Measurements from ENCODE around the gene BICRA. TPM values are rescaled to one million over a fixed set of nuclear protein-coding genes. Genes with fewer than 3 reads are reported as not detected.
"Not testable (repeated sequence)": the region's sequence is repeated elsewhere in the genome, so short reads cannot be mapped to it uniquely, and the experiment has no call there.

The BICRA gene
- 10 to 100 TPM; 10.3 to 12.2 TPM for total RNA-seq

- Mint-ChIP-seq H3K36me3 (ENCODE audit: low read depth) (no peaks in the 10 kb centered on the region), H3K4me3 (peak within 1 kb of the TSS; percentile 80), H3K9me3 (no peaks in the 10 kb centered on the region), H3K4me1 (peaks cover 9% of the 10 kb centered on the region), H3K27ac (peak within 1 kb of the TSS; percentile 87), H3K27me3 (no peaks in the 10 kb centered on the region)
- ATAC-seq (replicated peaks) = peak; percentile 59
Observed at GRCh38 chr19:47608969-47609905, at the start of gene BICRA. TSS of gene BICRA (plus strand) at chr19:47609134. CDS start at chr19:47673575, 64,441 bp downstream.

GRCh38 chr19:47560999-47561398 is 47.9 kb upstream of the BICRA start:
- no peaks in the 10 kb centered on the region for H3K36me3 Mint-ChIP-seq (ENCODE audit: low read depth)
- no peak overlapping the region for H3K4me3 Mint-ChIP-seq
- no peaks in the 10 kb centered on the region for H3K4me1 Mint-ChIP-seq
- no peaks in the 10 kb centered on the region for H3K9me3 Mint-ChIP-seq
- no peak overlapping the region for H3K27ac Mint-ChIP-seq
- no peaks in the 10 kb centered on the region for H3K27me3 Mint-ChIP-seq
- no peak for ATAC-seq (replicated peaks)

DNA sequence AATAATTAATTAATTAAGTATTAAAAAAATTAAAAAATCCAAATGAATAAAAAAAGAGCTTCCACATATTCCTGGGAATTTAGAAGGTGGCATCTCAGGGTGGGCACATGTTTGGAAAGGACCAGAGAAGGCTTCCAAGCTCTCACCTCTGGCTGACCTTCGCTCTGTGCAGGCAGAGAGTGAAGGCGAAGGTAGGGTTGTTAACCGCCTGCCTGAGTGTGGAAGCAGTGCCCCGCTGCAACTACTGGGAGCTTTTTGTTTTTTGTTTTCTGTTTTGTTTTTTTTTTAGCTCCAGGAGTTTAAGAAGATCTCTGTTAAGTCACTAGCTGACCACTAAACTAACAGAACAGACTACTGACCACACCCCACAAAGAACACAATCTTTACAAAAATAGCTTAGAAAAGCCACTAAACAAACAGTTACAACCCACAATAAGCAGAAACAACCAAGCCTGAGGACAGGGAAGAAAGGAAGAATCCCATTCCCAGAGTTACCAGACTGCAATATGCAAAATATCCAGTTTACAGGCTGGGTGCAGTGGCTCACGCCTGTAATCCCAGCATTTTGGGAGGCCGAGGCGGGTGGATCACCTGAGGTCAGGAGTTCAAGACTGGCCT is 47.4 kb upstream of the BICRA start:
- no peak overlapping the region for H3K27ac Mint-ChIP-seq
- no peak for ATAC-seq (replicated peaks)
- no peaks in the 10 kb centered on the region for H3K27me3 Mint-ChIP-seq
- no peaks in the 10 kb centered on the region for H3K9me3 Mint-ChIP-seq
- H3K4me3 Mint-ChIP-seq = no peak overlapping the region
- H3K36me3 Mint-ChIP-seq (ENCODE audit: low read depth) = no peaks in the 10 kb centered on the region
- no peaks in the 10 kb centered on the region for H3K4me1 Mint-ChIP-seq

DNA sequence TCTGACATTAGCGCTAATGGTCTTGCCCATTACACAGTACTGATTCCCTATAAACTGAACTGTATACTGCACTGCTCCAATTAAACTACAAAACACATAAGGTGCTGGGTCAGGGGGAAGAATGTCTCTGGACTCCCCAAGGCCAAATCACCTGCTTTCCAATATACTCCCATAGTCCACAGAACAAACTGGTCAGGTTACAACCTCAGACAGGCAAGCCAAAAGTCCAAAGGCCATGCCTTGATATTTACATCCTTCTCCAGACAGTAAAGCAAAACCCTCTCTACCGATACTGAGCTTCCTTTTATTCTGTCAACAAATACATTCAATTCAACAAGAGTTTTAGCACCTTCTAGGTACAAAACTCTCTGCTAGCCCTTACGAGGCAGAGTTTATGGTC is 44.9 kb upstream of the BICRA start:
- no peaks in the 10 kb centered on the region for H3K4me1 Mint-ChIP-seq
- ATAC-seq (replicated peaks) = no peak
- H3K9me3 Mint-ChIP-seq = no peaks in the 10 kb centered on the region
- no peak overlapping the region for H3K4me3 Mint-ChIP-seq
- H3K27me3 Mint-ChIP-seq = no peaks in the 10 kb centered on the region
- H3K27ac Mint-ChIP-seq = no peak overlapping the region
- no peaks in the 10 kb centered on the region for H3K36me3 Mint-ChIP-seq (ENCODE audit: low read depth)

DNA sequence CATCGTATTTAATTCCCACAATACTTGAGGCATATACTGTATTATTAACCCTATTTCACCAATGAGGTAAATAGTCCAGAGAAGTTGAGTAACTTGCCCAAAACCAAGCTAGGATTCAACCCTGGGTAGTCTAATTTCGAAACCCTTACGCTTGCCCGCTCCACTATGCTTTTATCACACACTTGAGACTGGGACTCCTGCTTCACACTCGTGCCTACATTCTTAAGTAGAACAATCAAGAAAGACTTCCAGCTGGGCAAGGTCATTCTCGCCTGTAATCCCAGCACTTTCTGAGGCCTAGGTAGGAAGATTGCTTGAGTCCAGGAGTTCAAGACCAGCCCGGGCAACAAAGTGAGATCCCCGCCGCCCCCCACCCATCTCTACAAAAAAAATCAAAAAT is 39.6 kb upstream of the BICRA start:
- Mint-ChIP-seq H3K4me3 (no peak overlapping the region), H3K36me3 (ENCODE audit: low read depth) (no peaks in the 10 kb centered on the region), H3K9me3 (no peaks in the 10 kb centered on the region), H3K27ac (no peak overlapping the region), H3K4me1 (peaks cover 8% of the 10 kb centered on the region), H3K27me3 (no peaks in the 10 kb centered on the region)
- no peak for ATAC-seq (replicated peaks)

GRCh38 chr19:47572635-47573034 is 36.3 kb upstream of the BICRA start:
- peaks cover 15% of the 10 kb centered on the region for H3K4me1 Mint-ChIP-seq
- no peaks in the 10 kb centered on the region for H3K9me3 Mint-ChIP-seq
- H3K27me3 Mint-ChIP-seq = no peaks in the 10 kb centered on the region
- peak overlapping the region; percentile 42 for H3K4me3 Mint-ChIP-seq
- H3K36me3 Mint-ChIP-seq (ENCODE audit: low read depth) = no peaks in the 10 kb centered on the region
- no peak for ATAC-seq (replicated peaks)
- H3K27ac Mint-ChIP-seq = no peak overlapping the region

DNA sequence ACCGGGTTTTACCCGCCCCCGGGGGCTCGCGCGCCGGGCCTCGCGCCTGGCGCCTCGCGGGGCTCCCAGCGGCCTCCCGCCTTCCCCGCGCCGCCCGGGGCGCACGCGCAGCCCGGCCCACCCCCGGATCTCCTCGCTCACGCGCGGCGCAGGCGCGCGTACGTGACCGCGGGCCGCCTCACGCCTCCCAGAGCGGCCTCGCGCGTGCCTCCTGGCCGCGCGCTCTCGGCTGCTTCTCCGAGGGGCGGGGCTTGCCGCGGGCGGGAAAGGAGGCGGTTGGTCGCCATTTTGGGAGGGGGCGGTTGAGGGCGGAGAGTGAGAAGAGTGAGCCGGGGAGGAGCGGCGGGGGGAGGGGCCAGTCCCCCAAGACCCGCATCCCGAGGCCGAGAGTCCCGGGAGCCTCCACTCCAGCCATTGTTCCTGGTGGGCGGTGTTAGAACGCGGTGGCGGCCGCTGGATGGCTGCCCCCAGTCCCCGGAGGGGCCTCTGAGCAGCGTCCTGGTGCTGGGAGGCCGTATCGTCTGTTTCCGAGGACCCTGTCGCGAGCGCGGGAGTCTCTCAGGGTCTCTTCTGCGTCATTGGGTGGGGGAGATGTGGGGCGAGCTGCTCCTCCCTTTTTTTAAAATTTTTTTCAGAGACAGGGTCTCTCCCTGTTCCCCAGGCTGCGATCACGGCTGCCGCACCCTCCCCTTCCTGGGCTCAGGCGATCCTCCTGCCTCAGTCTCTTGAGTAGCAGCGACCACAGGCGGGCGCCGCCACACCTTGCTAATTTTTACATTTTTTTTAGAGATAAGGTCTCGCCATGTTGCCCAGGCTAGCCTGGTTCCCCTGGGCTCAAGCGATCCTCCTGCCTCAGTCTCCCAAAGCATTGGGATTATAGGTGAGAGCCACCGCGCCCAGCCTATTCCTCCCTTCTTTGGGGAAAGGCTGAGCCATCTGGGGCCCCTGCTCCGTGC is 35.6 kb upstream of the BICRA start, which contains the start of gene ZNF541:
ZNF541 (minus strand) TSS at position 78 of the 956 bp plus-strand sequence. CDS start 17,292 bp downstream, outside the sequence.
- Mint-ChIP-seq H3K36me3 (ENCODE audit: low read depth) (no peaks in the 10 kb centered on the region), H3K9me3 (no peaks in the 10 kb centered on the region), H3K4me3 (peak within 1 kb of the TSS; percentile 44), H3K4me1 (peaks cover 19% of the 10 kb centered on the region), H3K27me3 (no peaks in the 10 kb centered on the region), H3K27ac (peak within 1 kb of the TSS; percentile 15)
- peak; percentile 76 for ATAC-seq (replicated peaks)

GRCh38 chr19:47580397-47580796 is 28.5 kb upstream of the BICRA start:
- Mint-ChIP-seq H3K9me3 (no peaks in the 10 kb centered on the region), H3K4me3 (peak overlapping the region; percentile 11), H3K4me1 (peaks cover 31% of the 10 kb centered on the region), H3K27ac (peak overlapping the region; percentile 44), H3K36me3 (ENCODE audit: low read depth) (no peaks in the 10 kb centered on the region), H3K27me3 (no peaks in the 10 kb centered on the region)
- no peak for ATAC-seq (replicated peaks)

- H3K36me3 Mint-ChIP-seq (ENCODE audit: low read depth) = no peaks in the 10 kb centered on the region
- peaks cover 6% of the 10 kb centered on the region for H3K9me3 Mint-ChIP-seq
- H3K4me3 Mint-ChIP-seq = peak overlapping the region; percentile 86
- H3K27ac Mint-ChIP-seq = peak overlapping the region; percentile 97
- peaks cover 26% of the 10 kb centered on the region for H3K4me1 Mint-ChIP-seq
- ATAC-seq (replicated peaks) = peak; percentile 19
- no peaks in the 10 kb centered on the region for H3K27me3 Mint-ChIP-seq
Observed at GRCh38 chr19:47581605-47582319, 27.2 kb upstream of the BICRA start.

GRCh38 chr19:47582320-47582909 is 26.5 kb upstream of the BICRA start:
- peak; percentile 34 for ATAC-seq (replicated peaks)
- H3K27ac Mint-ChIP-seq = peak overlapping the region; percentile 97
- no peaks in the 10 kb centered on the region for H3K27me3 Mint-ChIP-seq
- H3K4me3 Mint-ChIP-seq = peak overlapping the region; percentile 86
- no peaks in the 10 kb centered on the region for H3K36me3 Mint-ChIP-seq (ENCODE audit: low read depth)
- peaks cover 26% of the 10 kb centered on the region for H3K4me1 Mint-ChIP-seq
- H3K9me3 Mint-ChIP-seq = peaks cover 6% of the 10 kb centered on the region

GRCh38 chr19:47583161-47583560 is 25.8 kb upstream of the BICRA start:
- not testable (repeated sequence) for H3K9me3 Mint-ChIP-seq; H3K36me3 Mint-ChIP-seq (ENCODE audit: low read depth); ATAC-seq (replicated peaks); H3K27me3 Mint-ChIP-seq
- Mint-ChIP-seq H3K4me3 (peak overlapping the region; percentile 86), H3K27ac (peak overlapping the region; percentile 97), H3K4me1 (peaks cover 20% of the 10 kb centered on the region)

GRCh38 chr19:47587295-47587694 is 21.6 kb upstream of the BICRA start:
- no peak for ATAC-seq (replicated peaks)
- Mint-ChIP-seq H3K4me1 (peaks cover 9% of the 10 kb centered on the region), H3K4me3 (no peak overlapping the region), H3K27me3 (no peaks in the 10 kb centered on the region), H3K36me3 (ENCODE audit: low read depth) (no peaks in the 10 kb centered on the region), H3K9me3 (peaks cover 6% of the 10 kb centered on the region), H3K27ac (no peak overlapping the region)

DNA sequence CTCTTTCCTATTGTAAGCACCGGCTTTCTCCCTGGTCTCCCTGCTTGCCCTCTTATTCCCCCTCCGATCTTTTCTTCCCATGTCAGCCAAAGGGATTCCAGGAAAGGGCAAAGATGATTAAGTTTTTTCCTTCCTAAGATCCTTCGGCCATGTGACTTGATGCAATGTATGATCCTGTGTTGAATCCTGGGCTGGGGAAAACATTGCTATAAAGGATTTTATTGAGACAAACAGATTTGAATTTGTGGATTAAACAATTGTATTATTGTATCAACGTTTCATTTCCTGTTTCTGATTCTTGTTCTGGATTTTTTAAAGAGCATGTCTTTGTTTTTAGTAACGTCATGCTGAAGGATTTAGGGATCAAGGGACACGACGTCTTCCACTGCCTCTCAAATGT is 19.1 kb upstream of the BICRA start:
- ATAC-seq (replicated peaks) = no peak
- Mint-ChIP-seq H3K36me3 (ENCODE audit: low read depth) (no peaks in the 10 kb centered on the region), H3K27ac (no peak overlapping the region), H3K27me3 (no peaks in the 10 kb centered on the region), H3K9me3 (peaks cover 6% of the 10 kb centered on the region), H3K4me3 (no peak overlapping the region), H3K4me1 (no peaks in the 10 kb centered on the region)

Measured in activated T-helper 17 cell treated with anti-CD3 and anti-CD28 coated beads, Interleukin-2, amount 50 U/mL, for 72 hours (primary cell).